Measurements from ENCODE around the gene PHF13.

Gene PHF13

DNA sequence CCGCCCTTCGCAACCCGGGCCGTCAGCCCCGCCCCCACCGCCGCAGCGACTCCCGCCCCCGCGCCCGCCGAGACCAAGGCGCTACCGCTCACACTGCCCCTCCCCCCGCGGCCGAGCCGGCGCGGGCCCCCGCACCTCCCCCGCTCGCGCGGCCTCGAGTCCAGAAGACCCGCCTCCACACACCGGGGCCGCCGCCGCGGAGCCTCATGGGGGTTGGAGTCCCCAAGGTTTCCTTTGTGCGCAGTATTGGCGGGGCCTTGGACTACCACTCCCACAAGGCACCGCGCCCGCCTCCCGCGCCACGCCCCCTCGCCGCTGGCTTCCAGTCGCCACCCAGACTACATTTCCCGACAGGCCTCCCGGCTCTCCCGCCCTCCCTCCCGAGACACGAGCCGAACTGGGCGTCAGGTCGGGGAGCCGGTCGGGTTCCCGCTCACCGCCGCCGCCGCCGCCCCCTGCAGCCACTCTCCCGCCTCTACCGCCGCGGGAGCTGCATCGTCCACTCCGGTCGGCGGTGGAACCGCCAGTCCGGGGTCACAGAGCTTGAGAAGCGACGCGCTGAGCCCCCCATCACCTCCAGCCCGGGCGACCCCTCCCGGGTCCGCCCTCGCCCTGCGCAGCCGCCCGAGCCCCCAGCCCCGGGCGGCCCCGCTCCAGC is at the start of gene PHF13:
Gene PHF13, plus strand, starts transcription at position 371 of the 658 bp plus-strand sequence. CDS start 336 bp downstream, outside the sequence.
- DNase-seq = peak; percentile 100
- peak within 1 kb of the TSS; percentile 85 for H3K27ac Mint-ChIP-seq
- peaks cover 37% of the 10 kb centered on the region for H3K4me1 Mint-ChIP-seq
- H3K27me3 Mint-ChIP-seq = peaks cover 3% of the 10 kb centered on the region
- H3K4me3 Mint-ChIP-seq = peak within 1 kb of the TSS; percentile 91
- no peaks in the 10 kb centered on the region for H3K9me3 Mint-ChIP-seq
- CTCF ChIA-PET = no interaction called here
- peaks cover 7% of the 10 kb centered on the region for H3K36me3 Mint-ChIP-seq

DNA sequence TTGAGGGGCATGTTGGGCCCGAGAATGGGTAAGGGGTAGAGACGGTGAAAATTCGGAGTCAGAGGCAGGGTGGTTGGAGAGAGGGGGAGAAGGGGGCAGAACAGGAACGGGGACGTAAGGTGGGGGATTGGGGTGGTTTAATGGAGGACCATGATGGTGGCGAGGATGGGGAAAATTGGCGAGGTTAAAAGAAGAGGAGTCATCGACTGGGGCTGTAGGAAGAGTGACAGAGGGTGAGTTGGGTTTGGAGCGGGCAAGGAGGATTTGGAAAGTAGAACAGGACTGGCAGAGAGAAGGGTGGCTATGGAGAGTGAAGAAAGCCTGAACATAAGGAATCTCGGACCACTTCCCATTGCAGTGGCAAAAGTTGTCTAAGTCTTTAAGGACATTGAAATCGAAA is 44.5 kb upstream of the PHF13 start:
- Mint-ChIP-seq H3K4me3 (no peak overlapping the region), H3K27me3 (peaks cover 52% of the 10 kb centered on the region), H3K27ac (no peak overlapping the region), H3K4me1 (peaks cover 12% of the 10 kb centered on the region), H3K9me3 (no peaks in the 10 kb centered on the region), H3K36me3 (no peaks in the 10 kb centered on the region)
- DNase-seq = no peak
- CTCF ChIA-PET = interaction anchor here (1.1 kb wide), 1 partner anchor 14 kb away, joined by 3 read pairs; the partner anchor contains the start of genes NOL9 and TAS1R1

GRCh38 chr1:6570100-6570499 is 43.4 kb upstream of the PHF13 start:
- peaks cover 57% of the 10 kb centered on the region for H3K27me3 Mint-ChIP-seq
- CTCF ChIA-PET = interaction anchor here (1.9 kb wide), 1 partner anchor 16 kb away, joined by 8 read pairs; the partner anchor contains the start of genes NOL9 and TAS1R1
- no peak overlapping the region for H3K27ac Mint-ChIP-seq
- no peak overlapping the region for H3K4me3 Mint-ChIP-seq
- no peak for DNase-seq
- H3K4me1 Mint-ChIP-seq = peaks cover 12% of the 10 kb centered on the region
- H3K36me3 Mint-ChIP-seq = no peaks in the 10 kb centered on the region
- H3K9me3 Mint-ChIP-seq = no peaks in the 10 kb centered on the region

- CTCF ChIA-PET = interaction anchor here (0.5 to 1.9 kb wide), 3 partner anchors 17 to 32 kb away, joined by 3 to 8 read pairs (median 4); partner anchors contain the start of genes NOL9 and TAS1R1
- peaks cover 57% of the 10 kb centered on the region for H3K27me3 Mint-ChIP-seq
- no peaks in the 10 kb centered on the region for H3K9me3 Mint-ChIP-seq
- no peak overlapping the region for H3K27ac Mint-ChIP-seq
- no peak for DNase-seq
- no peaks in the 10 kb centered on the region for H3K36me3 Mint-ChIP-seq
- no peak overlapping the region for H3K4me3 Mint-ChIP-seq
- H3K4me1 Mint-ChIP-seq = peaks cover 12% of the 10 kb centered on the region
Measured at GRCh38 chr1:6570987-6571386, 42.5 kb upstream of the PHF13 start.

GRCh38 chr1:6572653-6573383 is 40.7 kb upstream of the PHF13 start:
- H3K27me3 Mint-ChIP-seq = peaks cover 61% of the 10 kb centered on the region
- CTCF ChIA-PET = no interaction called here
- peaks cover 12% of the 10 kb centered on the region for H3K4me1 Mint-ChIP-seq
- H3K36me3 Mint-ChIP-seq = no peaks in the 10 kb centered on the region
- no peaks in the 10 kb centered on the region for H3K9me3 Mint-ChIP-seq
- no peak overlapping the region for H3K4me3 Mint-ChIP-seq
- H3K27ac Mint-ChIP-seq = no peak overlapping the region
- no peak for DNase-seq

DNA sequence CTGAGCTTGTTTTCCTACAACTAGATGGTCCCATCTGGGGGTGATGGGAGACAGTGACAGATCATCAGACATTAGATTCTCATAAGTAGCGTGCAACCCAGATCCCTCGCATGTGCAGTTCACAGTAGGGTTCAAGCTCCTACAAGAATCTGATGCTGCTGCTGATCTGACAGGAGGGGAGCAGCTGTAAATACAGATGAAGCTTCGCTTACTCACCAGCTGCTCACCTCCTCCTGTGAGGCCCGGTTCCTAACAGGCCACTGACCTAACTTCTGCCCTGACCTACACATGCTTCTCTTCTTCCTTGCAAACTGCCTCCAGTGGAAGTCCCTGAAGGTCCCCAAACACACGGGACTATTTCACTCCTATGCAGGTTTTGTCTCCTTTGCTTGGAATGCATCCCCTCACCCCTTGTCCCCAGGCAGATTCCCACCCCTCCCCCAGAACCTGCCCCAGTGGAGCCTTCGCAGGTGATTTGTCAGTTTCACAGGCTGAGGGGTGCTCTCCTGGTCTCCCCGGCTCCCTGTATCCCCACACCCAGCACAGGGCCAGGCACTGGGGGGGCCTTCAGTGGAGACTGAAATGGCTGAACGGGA is 39.4 kb upstream of the PHF13 start:
- DNase-seq = no peak
- no peak overlapping the region for H3K27ac Mint-ChIP-seq
- CTCF ChIA-PET = no interaction called here

GRCh38 chr1:6574818-6575217 is 38.7 kb upstream of the PHF13 start:
- Mint-ChIP-seq H3K27me3 (peaks cover 47% of the 10 kb centered on the region), H3K4me3 (no peak overlapping the region), H3K36me3 (peaks cover under 1% of the 10 kb centered on the region), H3K9me3 (no peaks in the 10 kb centered on the region), H3K27ac (no peak overlapping the region), H3K4me1 (peaks cover 17% of the 10 kb centered on the region)
- DNase-seq = no peak
- CTCF ChIA-PET = no interaction called here

More for the DNA sequence above, 39.4 kb upstream of the PHF13 start:
- Mint-ChIP-seq H3K36me3 (no peaks in the 10 kb centered on the region), H3K27me3 (peaks cover 54% of the 10 kb centered on the region), H3K4me3 (no peak overlapping the region), H3K9me3 (no peaks in the 10 kb centered on the region), H3K4me1 (peaks cover 13% of the 10 kb centered on the region)

- H3K4me1 Mint-ChIP-seq = peaks cover 34% of the 10 kb centered on the region
- no peak overlapping the region for H3K4me3 Mint-ChIP-seq
- no peaks in the 10 kb centered on the region for H3K9me3 Mint-ChIP-seq
- CTCF ChIA-PET = interaction anchor here (0.6 to 1.4 kb wide), 2 partner anchors 21 to 338 kb away, joined by 3 to 4 read pairs; no protein-coding TSS in a partner anchor
- no peak overlapping the region for H3K27ac Mint-ChIP-seq
- peaks cover 15% of the 10 kb centered on the region for H3K27me3 Mint-ChIP-seq
- H3K36me3 Mint-ChIP-seq = peaks cover 11% of the 10 kb centered on the region
- DNase-seq = no peak
Measured at GRCh38 chr1:6577831-6578525, 35.6 kb upstream of the PHF13 start.

GRCh38 chr1:6578624-6579373 is 34.7 kb upstream of the PHF13 start:
- Mint-ChIP-seq H3K9me3 (no peaks in the 10 kb centered on the region), H3K4me3 (peak overlapping the region; percentile 98), H3K36me3 (peaks cover 11% of the 10 kb centered on the region), H3K4me1 (peaks cover 34% of the 10 kb centered on the region), H3K27ac (no peak overlapping the region), H3K27me3 (peaks cover 10% of the 10 kb centered on the region)
- CTCF ChIA-PET = interaction anchor here (1.4 kb wide), 1 partner anchor 22 kb away, joined by 4 read pairs; no protein-coding TSS in a partner anchor
- no peak for DNase-seq

- peak; percentile 98 for DNase-seq
- Mint-ChIP-seq H3K4me1 (peaks cover 36% of the 10 kb centered on the region), H3K36me3 (peaks cover 14% of the 10 kb centered on the region), H3K9me3 (no peaks in the 10 kb centered on the region), H3K27ac (peak within 1 kb of the TSS; percentile 98), H3K27me3 (peaks cover 4% of the 10 kb centered on the region), H3K4me3 (peak within 1 kb of the TSS; percentile 98)
- CTCF ChIA-PET = interaction anchor here (2.1 kb wide), 1 partner anchor 67 kb away, joined by 6 read pairs; no protein-coding TSS in a partner anchor
Measured at GRCh38 chr1:6579374-6580118, 34.0 kb upstream of the PHF13 start, which contains the start of gene ZBTB48. Gene ZBTB48 (plus strand): TSS chr1:6579994. CDS start chr1:6580610, 616 bp downstream.

GRCh38 chr1:6580119-6580592 is 33.4 kb upstream of the PHF13 start:
- peaks cover 15% of the 10 kb centered on the region for H3K36me3 Mint-ChIP-seq
- CTCF ChIA-PET = interaction anchor here (0.6 to 2.1 kb wide), 2 partner anchors 66 to 334 kb away, joined by 3 to 6 read pairs; no protein-coding TSS in a partner anchor
- H3K27ac Mint-ChIP-seq = peak overlapping the region; percentile 98
- H3K9me3 Mint-ChIP-seq = no peaks in the 10 kb centered on the region
- H3K4me1 Mint-ChIP-seq = peaks cover 40% of the 10 kb centered on the region
- peaks cover 4% of the 10 kb centered on the region for H3K27me3 Mint-ChIP-seq
- DNase-seq = no peak
- H3K4me3 Mint-ChIP-seq = peak overlapping the region; percentile 98

DNA sequence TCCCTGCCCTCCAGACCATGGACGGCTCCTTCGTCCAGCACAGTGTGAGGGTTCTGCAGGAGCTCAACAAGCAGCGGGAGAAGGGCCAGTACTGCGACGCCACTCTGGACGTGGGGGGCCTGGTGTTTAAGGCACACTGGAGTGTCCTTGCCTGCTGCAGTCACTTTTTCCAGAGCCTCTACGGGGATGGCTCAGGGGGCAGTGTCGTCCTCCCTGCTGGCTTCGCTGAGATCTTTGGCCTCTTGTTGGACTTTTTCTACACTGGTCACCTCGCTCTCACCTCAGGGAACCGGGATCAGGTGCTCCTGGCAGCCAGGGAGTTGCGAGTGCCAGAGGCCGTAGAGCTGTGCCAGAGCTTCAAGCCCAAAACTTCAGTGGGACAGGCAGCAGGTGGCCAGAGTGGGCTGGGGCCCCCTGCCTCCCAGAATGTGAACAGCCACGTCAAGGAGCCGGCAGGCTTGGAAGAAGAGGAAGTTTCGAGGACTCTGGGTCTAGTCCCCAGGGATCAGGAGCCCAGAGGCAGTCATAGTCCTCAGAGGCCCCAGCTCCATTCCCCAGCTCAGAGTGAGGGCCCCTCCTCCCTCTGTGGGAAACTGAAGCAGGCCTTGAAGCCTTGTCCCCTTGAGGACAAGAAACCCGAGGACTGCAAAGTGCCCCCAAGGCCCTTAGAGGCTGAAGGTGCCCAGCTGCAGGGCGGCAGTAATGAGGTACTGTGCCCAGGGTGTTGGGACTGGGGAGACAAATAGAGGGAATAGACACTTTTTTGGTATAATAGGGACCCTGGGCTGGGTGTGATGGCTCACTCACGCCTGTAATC is 32.7 kb upstream of the PHF13 start:
- Mint-ChIP-seq H3K4me1 (peaks cover 40% of the 10 kb centered on the region), H3K27ac (peak overlapping the region; percentile 93), H3K4me3 (peak overlapping the region; percentile 98), H3K36me3 (peaks cover 15% of the 10 kb centered on the region), H3K27me3 (peaks cover 4% of the 10 kb centered on the region), H3K9me3 (no peaks in the 10 kb centered on the region)
- no peak for DNase-seq
- CTCF ChIA-PET = interaction anchor here (0.6 to 2.1 kb wide), 4 partner anchors 21 to 334 kb away, joined by 3 to 6 read pairs (median 4); partner anchors contain the start of gene KLHL21
